NCI-H526 (cell line): Measurements from ENCODE around the gene MICAL3.
"Not testable (repeated sequence)": the region's sequence is repeated elsewhere in the genome, so short reads cannot be mapped to it uniquely, and the experiment has no call there.

Source experiments
- DNase-seq, 2 experiments: peaks; one replicate each; lab custom pipeline; 2025; lab: John Stamatoyannopoulos, UW

Gene MICAL3

DNA sequence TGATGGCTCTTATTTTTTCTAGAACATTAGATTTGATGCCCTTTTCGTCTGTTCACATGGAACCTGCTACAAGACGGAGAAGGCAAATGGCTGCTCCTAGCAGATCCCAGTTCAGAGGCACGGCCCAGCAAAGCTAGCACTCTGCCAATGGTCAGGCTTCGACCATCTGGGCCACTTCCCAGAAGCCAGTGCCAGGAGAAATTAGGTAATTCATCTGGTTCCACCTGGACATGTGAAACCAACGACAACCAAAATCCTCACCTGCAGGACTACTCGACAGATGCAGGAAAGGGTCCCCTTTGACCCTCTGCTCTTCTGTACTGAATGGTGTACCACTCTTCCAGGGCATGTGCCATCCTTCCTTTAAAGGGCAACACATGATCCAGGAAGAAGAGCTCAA, 25.4 kb downstream of the MICAL3 start:
- DNase-seq, result no peak

DNA sequence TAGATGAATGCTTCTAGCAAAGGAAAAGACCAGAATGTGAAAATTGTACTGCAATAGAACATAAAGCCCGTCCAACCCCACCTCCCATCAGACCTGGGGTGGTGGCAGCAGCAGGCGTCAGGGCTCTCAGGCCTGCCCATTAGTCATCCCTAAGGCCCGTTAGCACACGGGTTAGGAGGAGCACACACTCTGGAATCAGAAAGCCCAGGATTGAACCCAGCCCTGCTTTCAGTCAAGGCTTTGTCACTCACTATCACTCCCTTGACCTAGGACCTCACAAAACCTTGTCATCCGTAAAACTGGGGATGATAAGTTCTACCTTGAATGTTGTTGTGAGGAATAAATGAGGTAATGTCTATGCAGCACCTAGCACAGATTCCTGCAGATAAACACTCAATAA, 26.9 kb downstream of the MICAL3 start:
- no peak for DNase-seq

DNA sequence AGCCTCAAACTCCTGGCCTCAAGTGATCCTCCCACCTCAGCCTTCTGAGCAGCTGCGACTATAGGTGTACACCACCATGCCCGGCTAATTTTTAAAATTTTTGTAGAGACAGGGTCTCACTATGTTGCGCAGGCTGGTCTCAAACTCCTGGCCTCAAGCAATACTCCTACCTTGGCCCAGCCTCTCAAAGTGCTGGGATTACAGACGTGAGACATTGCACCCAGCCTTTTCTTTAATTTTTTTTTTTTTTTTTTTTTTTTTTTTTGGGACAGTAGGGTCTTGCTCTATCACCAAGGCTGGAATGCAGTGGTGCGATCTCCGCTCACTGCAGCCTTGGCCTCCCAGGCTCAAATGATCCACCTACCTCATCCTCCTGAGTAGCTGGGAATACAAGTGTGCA, 29.1 kb downstream of the MICAL3 start:
- DNase-seq, result not testable (repeated sequence)

DNA sequence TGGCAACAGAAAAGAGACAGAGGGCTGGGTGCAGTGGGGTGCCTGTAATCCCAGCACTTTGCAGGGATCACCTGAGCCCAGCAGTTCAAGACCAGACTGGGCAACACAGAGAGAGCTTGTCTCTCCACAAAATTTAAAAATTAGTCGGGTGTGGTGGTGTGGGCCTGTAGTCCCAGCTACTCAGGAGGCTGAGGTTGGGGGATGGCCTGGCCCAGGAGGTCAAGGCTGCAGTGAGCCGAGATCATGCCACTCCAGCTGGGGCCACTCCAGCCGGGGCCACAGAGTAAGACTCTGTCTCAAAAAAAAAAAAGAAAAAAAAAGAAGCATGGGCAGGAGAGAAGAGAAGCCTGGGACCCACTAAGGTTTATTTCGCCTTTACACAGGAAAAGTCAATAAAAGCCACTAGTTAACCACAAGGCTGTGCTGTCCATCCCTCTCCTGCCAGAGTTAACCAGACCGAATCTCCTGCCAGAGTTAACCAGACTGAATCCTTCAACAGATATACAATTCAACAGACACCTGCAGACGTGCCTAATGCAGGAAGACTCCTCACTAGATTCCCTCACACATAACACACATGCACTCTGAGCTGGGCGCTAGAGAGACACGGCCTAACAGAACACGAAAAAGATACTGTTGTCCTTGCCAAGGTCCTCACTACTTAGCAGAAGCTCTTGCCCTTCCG, 29.8 kb downstream of the MICAL3 start:
- DNase-seq, result no peak

DNA sequence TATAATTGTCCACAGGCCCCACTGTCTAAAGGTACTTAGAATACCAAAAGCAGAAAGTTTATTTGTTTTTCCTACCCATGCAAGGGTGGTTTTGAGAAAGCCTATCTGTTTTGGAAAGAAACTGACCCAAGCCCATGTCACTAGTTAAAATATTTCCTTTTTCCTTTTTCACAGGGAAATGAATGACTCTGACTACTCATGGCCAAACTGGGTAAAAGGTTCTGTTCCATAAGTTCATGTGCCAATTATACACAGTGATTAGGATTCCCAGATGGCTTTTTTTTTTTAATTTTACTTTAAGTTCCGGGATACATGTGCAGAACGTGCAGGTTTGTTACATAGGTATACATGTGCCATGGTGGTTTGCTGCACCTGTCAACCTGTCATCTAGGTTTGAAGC, 31.4 kb downstream of the MICAL3 start:
- not testable (repeated sequence) for DNase-seq

DNA sequence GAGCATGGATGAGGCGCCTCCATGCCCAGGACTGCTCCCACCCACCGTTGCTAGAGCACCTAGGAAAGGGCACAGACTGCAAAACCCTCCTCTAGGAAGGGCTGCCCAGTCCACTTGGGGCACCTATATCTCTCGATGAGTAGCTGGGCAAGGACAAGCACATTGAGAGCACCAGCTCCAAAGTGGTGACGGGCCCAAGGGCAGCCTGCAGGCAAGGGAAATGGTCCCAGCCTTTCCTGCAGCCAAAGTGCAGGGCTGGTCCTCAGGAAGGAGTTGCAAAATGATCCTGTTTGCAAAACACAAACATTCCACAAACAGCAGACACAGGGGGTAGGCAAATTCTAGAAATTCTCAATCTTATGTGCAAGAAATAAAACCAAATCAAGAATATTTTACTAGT, 32.4 kb downstream of the MICAL3 start:
- not testable (repeated sequence) for DNase-seq

DNA sequence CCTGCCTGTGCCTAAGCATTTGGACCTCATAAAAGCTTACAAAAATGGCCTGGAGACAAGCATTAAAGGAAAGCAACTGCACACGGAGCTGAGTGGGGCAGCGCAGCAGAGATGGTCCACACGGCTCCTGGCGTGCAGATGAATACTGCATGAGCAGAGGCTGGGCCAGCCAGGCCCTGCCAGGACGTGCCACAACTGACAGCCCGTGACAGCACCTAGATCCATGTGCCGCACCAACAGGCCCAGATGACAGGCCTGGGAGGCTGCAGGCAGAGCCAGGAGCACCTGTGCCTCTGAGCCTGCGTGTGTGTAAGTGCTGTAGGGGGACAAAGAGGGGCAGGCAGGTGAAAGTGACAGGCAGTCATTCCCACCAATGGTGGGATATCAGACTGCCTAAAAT, 33.4 kb downstream of the MICAL3 start:
- DNase-seq, result no peak

DNA sequence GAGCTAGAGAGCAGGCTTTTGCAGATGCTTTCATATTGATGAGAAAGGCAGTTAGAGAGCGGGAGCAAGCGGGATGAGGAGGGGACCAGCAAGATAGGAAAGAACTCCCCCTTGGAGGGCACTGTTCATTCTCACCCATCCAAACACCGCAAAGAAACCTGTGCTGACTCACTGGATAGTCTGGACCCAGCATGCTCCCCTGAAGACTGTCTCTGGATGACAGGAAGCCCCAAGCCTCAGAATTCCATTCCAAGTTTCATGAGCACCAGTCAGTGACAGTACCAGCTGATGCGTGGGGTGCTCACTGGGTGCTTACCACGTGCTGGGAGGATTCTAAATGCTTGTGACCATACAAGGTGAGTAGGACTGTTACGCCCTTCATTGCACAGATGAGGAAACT, 34.2 kb downstream of the MICAL3 start:
- no peak for DNase-seq

DNA sequence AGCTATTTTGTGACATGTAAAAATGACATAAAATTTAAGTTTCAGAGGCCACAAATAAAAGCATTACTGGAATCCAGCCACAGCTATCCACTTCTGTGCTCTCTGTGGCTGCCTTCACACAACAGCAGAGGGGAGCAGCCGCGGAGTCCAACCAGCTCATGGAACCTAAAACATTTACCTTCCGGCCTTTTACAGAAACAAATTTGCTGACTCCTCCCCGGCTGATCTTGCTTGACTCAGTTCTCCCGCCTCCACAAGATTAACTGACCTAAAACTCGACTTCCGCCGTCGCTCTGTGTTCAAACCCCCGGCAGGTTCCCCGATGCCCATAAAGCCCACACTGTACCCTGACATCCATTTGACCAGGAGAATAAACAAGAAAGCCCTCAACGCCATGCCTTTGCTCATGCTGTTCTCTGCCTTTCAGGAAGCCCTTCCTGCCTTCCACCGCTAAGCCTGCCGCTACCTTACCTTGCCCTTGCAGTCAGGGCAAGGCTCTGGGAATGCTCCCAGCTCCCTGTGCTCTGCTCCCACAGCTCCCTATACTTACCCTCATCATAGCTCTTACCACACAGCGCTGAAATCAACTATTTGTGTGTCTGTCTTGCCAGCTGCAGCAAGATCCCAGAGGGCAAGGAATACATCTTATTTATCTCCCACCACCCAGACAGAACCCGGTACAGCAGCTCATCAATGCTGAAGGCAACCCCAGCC, 35.4 kb downstream of the MICAL3 start:
- no peak for DNase-seq

DNA sequence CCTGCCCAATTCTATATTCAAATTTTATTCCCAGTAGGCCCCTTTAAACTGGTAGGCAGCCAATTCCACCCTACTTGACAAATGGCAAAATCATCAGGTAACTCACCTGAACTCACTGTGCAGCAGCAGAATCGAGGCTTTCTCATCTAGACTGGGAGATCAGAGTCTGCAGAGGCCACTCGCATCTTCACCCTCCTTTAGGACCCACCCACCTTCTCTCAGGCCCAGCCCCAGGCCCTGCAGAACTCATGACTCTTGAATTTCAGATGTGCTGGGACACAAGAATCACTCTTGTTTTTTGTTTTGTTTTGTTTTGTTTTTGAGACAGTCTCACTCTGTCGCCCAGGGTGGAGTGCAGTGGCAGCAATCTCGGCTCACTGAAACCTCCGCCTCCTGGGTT, 38.8 kb downstream of the MICAL3 start:
- DNase-seq, result peak; percentile 46 to 66

DNA sequence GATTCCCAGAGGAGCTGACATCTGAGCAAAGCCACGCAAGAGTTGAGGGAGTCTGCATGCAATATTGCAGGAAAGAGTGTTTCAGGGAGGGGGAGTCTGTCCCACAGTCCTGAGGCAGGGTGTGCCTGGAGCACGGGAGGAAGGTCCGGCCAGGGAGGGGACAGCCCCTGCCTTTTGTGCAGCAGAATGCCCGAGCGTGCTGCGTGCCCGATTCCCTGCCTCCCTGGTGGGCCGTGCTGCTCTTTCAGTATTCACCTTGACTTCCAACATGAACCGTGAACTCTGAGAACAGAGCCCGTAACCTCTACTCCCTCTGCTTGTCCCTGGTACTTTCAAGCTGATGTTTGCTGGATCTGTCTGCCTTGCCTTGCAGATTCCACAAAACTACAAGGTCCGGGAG, 39.3 kb downstream of the MICAL3 start:
- DNase-seq, result not testable (repeated sequence)

DNA sequence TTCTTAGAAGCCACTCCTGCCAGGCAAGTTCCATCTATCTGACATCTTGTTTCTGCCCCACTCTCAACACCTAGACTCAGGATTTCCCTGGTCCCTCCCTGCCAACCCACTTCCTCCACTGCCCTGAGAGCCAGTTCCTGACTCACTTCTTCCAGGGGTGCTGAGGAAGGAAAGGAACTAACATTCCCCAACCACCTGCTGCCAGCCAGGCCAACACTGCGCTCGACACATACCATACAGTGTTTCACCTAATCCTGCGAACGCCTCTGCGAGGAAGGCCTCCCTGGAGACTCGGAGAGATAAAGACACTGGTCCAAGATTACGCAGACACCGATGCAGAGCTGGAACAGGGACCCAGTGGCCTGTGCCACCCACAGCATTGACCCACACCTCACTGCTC, 40.2 kb downstream of the MICAL3 start:
- no peak for DNase-seq

DNA sequence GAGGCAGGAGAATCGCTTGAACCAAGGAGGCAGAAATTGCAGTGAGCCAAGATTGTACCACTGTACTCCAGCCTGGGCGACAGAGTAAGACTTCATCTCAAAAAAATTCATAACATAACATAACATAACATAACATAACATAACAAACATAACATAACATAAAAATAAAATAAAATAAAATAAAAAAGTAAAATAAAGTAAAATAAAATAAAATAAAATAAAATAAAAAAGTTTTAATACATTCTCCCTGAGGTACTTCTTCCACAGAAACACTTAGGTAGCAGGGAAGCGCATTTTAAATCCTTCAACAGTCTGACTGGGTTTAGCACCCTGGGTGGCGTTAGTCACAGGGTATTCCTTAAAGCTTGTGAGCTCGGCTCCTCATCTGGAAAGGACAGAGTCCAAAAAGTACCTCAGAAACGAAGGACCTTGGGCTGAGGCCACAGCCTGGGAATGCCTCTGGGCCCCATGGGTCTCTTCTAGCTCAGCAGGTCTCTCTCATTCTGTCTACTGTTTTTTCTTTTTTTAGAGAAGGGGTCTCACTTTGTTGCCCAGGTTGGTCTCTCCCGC, 41.7 kb downstream of the MICAL3 start:
- DNase-seq, result no peak

DNA sequence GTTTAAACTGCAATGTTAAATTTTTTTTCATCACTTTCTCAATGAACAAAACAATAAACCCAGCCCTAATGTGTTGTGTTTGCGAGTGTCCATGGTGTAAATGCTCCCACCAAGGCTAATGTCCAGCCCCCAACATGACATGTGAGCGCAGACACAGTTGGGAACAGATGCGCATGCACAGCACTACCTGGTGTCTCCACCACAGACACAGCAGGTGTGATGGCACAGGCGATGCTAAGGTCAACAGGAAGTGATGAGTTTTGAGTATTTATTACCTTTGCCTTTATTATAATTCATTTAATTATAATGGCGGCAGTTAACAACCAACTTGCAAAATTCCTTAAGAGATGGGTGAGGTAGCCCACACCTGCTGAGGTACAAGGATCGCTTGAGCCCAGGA, 42.9 kb downstream of the MICAL3 start:
- DNase-seq, result no peak

DNA sequence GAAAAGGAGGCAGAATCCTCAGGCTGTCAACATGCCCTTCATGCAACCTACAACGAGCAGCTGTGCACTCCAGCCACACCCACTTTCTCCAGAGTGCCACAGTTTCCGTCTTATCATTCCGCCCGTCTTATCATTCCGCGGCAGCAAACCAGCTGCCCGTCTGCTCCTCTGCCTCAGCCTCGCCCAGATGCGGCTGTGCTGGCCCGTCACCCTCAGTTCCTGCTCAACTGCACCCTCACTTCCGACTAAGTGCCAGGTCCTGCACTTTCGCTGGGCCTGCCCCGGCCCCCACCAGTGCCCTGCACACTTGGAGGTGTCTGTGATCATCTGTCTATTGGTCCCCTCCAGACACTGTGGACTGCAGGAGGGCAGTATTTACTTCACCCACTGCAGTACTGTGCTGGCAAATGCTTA, 43.7 kb downstream of the MICAL3 start:
- no peak for DNase-seq

DNA sequence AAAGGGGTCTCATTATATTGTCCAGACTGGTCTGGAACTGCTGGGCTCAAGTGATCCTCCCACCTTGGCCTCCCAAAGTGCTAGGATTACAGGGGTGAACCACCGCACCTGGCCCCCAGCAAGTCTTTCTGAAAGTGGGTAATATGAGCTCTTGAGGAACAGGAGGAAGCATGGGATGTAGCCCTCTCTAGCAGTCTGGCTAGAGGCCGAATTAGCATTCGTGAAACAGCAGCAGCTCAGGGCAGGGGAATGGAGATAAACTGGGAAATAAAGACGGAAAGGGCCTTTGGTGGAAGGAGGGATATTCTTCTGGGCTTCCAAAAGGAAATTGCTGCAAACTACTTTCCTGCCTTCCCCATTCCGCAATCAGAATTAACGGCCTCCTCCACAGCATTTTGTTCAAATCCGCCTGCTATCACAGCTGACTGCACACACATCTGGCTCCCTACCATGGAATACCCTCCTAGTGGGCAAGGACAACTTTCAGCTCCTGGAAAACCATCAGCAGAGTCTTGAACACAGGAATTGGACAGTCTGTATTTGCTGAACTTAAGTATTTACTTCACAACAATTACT, 44.3 kb downstream of the MICAL3 start:
- no peak for DNase-seq

DNA sequence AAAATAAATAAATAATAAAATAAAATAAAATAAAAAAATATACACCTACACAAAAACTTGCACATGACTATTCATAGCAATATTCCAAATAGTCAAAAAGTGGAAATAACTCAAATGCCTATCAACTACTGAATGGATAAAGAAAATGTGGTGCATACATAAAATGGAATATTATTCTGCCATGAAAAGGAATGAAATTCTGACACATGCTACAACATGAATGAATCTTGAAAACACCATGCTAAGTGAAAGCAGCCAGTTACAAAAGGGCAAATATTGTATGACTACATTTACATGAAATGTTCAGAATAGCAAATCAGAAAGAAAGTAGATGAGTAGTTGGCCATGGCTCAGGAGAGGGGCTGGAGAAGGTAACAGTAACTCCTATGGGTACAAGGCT, 46.3 kb downstream of the MICAL3 start:
- DNase-seq, result no peak

DNA sequence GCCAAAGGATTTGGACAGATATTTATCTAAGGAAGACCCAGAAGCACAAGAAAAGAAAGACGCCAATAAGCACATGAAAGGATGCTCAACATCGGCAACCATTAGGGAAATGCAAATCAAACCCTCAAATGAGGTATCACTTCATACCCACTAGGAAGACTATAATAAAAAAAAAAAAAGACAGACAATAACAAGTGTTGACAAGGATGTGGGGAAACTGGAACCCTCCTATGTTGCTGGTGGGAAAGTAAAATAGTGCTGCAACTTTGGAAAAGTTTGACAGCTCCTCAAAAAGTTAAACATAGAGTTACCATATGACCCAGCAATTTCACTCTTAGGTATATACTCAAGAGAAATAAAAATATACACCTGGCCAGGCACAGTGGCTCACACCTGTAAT, 47.0 kb downstream of the MICAL3 start:
- no peak for DNase-seq

DNA sequence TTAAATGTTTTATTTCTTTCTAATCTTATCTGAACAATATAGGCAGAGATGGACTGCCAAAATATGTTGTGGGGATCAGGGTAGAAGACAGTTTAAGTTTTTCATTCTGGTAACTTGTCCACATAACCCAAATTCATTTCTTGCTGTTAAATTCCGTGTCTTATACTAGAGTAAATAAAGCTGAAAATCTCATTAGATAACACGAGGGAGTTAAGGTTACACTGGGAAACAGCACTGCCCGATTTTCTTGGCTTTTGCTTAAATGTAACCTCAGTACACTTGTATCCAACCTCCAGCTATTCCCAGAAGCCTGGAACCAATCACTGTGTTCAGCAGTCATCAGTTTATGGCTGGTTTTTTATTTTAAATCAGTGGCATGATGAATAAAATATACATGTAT, 48.2 kb downstream of the MICAL3 start:
- DNase-seq, result no peak

DNA sequence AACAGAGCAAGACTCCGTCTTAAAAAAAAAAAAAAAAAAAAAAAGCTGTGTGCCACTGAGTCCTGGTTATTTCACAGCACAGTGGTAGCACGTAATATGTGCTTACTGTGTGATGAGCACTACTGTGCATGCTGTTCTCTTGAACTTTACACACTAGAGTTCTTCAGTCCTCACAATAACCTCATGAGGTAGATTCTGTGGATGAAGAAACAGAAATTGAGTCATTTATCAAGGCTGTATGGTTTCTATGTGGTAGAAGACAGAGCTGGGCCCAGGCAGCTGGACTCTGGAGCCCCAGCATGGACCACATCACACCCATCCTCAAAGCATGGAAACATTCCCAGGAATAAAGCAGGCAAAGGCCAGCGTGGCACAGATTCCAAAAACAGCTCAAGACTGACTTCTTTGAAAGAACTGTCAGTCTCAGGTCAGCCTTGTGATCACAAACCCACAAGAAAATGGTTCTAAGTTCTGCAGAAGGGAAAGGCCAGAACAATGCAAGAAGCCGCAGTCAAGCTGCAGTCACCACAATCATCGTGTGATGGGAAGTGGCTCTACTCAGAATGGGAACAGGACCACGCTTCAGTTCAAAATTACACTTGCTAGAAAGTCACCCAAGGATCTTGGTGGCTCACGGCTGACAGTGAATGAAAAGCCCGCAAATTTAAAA, 49.5 kb downstream of the MICAL3 start:
- DNase-seq, result no peak

DNA sequence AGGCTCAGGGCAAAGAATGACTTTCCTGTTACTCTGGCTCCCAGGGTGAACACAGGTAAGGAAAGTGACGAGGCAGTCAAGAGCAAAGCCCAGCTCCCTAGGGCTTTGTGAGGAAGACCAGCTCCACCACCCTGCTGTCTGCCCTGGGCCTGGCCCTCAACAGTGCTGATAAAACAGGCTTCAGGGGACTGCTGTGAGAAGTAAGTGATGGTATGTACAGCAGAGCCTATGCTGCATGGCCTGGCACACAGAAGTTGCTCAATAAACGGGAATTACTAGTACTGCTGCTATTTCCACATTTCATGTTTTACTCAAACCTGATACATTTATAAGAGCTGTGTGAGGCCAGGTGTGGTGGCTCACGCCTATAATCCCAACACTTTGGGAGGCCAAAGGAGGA, 50.3 kb downstream of the MICAL3 start:
- DNase-seq, result no peak

DNA sequence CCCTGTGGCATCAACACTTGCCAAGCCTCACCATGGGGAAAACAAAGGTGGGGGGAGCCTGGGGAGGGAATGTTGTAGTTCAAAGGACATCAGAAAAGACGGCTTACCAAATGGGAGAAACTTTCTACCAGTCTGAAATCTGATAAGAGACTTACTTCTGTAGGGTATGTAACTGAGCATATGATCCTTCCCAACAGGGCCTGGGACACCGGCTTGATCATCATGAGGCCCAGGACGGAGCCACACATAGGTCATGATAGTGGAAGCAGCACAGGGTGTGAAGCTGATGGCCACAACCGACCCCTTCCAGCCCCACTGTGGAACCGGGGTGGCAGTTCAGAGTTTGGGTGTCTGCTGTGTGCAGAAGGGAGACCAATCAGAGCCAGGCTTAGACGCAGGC, 51.1 kb downstream of the MICAL3 start:
- DNase-seq, result no peak
